ENCODE data around the gene CCNY. TPM values are rescaled to one million over a fixed set of nuclear protein-coding genes. Genes with fewer than 3 reads are reported as not detected.

The CCNY gene
- total and polyA plus RNA-seq, 8 donors: 10.6 to 41.7 (median 26.6) TPM

DNA sequence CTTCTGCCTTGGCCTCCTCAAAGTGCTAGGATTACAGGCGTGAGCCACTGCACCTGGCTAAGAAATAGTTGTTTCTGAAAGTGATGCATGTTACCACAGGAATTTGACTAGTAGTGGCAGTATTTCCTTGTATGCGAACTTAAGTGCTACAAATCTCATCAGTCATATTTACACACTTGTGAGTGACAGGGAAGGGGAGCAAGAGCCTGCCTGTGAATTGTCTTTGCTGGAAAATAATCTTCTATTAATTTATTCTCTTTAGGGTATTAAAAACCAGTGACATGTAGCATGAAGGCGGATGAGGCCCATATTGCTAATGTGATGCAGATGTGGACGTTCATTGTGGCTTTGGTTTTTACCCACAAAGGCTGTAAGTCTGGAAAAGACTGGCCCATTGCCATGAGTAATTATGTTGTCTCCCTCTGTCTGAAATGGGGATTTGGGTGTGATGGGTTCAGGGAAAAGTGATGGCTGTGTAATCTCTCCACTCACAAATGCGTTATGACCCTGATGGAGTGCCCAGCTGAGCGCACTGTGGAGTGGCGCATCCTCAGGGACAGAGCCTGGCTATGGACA lies 97.6 kb downstream of the CCNY start:
- Histone ChIP-seq H3K4me3 (no peak overlapping the region), H3K27ac (no peak overlapping the region), H3K27me3 (no peaks in the 10 kb centered on the region), H3K36me3 (no peaks in the 10 kb centered on the region), H3K9me3 (no peaks in the 10 kb centered on the region), H3K4me1 (peaks cover 0 to 3% (median 0%) of the 10 kb centered on the region in 3 donors)
- intact Hi-C loops (cut with DNase I): no loop called here
- no peak for DNase-seq
- FAIRE-seq: no peak
- WGBS, 2 donors: 86 to 88% methylated on average over 7 of the region's 7 CpGs
- no peak for ATAC-seq
- TF ChIP-seq, protein P1, sequence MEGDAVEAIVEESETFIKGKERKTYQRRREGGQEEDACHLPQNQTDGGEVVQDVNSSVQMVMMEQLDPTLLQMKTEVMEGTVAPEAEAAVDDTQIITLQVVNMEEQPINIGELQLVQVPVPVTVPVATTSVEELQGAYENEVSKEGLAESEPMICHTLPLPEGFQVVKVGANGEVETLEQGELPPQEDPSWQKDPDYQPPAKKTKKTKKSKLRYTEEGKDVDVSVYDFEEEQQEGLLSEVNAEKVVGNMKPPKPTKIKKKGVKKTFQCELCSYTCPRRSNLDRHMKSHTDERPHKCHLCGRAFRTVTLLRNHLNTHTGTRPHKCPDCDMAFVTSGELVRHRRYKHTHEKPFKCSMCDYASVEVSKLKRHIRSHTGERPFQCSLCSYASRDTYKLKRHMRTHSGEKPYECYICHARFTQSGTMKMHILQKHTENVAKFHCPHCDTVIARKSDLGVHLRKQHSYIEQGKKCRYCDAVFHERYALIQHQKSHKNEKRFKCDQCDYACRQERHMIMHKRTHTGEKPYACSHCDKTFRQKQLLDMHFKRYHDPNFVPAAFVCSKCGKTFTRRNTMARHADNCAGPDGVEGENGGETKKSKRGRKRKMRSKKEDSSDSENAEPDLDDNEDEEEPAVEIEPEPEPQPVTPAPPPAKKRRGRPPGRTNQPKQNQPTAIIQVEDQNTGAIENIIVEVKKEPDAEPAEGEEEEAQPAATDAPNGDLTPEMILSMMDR (IDR thresholded peaks at IDR 0.05): no peak

DNA sequence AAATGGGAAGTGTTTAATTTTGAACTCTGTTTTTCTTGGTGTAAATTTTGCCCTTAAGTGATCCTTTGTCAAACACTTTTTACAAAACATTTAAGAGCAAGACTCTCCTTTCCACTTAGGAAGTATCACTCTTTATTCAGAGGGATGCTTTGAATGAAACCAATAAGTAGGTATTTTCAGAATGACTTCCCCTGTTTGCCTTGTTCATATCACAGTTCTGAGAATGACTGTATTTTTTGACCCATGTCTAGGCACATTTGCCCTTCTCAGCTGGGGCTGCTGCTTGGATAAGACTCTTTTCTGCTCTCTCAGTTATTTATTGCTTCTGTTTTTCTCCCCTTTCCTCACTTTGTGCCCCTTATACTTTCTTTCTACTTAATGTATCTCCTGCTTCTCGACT lies 98.2 kb downstream of the CCNY start:
- intact Hi-C loops (cut with DNase I): no loop called here
- FAIRE-seq (no peak), ATAC-seq (no peak)

DNA sequence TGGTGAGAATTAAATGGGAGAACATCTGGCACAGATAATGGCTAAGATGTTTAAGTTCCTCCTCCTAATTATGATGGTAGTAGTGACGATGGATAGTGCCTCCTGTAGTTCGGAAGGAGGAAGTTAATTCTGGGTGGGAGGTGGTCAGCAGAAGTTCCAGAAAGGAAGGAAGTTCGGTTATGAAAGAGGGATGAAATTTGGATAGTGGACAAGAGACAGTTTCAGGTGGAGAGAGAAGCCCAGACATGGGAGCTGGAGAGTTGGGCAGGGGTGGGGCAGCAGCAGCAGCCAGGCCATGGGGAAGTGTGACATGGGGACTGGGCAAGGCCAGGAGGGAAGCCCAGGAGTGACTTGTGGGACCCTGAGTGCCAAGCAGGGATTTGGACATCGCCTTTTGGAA lies 99.5 kb downstream of the CCNY start:
- H3K27me3 ChIP-seq: no peaks in the 10 kb centered on the region
- peak in 2 of 4 donors; percentile 44 to 62 for ATAC-seq
- H3K9me3 ChIP-seq: no peaks in the 10 kb centered on the region
- TF ChIP-seq, protein P1 (IDR thresholded peaks at IDR 0.05): no peak
- no peak for FAIRE-seq
- intact Hi-C loops (cut with DNase I): no loop called here
- DNase-seq: no peak
- no peak overlapping the region for H3K27ac ChIP-seq
- 90 to 91% methylated on average over 4 of the region's 4 CpGs for WGBS, 2 donors
- no peaks in the 10 kb centered on the region for H3K36me3 ChIP-seq
- H3K4me1 ChIP-seq: peaks cover 2 to 12% (median 9%) of the 10 kb centered on the region in 3 donors
- no peak overlapping the region for H3K4me3 ChIP-seq

More for the DNA sequence above, 98.2 kb downstream of the CCNY start:
- DNase-seq: no peak
- H3K4me1 ChIP-seq: peaks cover 0 to 3% (median 0%) of the 10 kb centered on the region in 3 donors
- TF ChIP-seq, protein P1 (IDR thresholded peaks at IDR 0.05): no peak
- no peak overlapping the region for H3K27ac ChIP-seq
- no peaks in the 10 kb centered on the region for H3K27me3 ChIP-seq
- no peaks in the 10 kb centered on the region for H3K36me3 ChIP-seq
- WGBS, 2 donors: 91% methylated on average over 1 of the region's 1 CpG
- H3K4me3 ChIP-seq: no peak overlapping the region
- H3K9me3 ChIP-seq: no peaks in the 10 kb centered on the region

DNA sequence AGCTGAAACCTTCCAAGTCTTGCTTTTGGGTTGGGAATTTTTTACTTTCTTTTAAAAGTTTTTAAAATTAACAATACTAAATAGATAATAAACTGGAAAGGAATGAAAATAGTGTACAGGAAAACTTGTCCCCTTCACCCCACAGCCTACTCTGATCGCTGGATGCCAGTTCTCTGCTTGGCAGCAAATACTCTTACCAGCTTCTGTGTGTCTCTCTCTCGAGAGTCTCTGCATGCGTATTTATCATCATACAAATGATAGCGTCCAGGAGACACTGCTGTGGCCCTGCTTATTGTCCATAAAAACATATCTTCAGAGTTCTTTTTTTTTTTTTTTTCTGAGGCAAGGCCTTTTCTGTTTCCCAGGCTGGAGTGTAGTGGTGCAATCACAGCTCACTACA lies 101.5 kb downstream of the CCNY start:
- Histone ChIP-seq H3K9me3 (no peaks in the 10 kb centered on the region), H3K27me3 (no peaks in the 10 kb centered on the region), H3K4me1 (peaks cover 3 to 9% (median 9%) of the 10 kb centered on the region in 3 donors), H3K27ac (no peak overlapping the region), H3K36me3 (no peaks in the 10 kb centered on the region), H3K4me3 (no peak overlapping the region)
- TF ChIP-seq, protein P1 (IDR thresholded peaks at IDR 0.05): no peak
- ATAC-seq: no peak
- DNase-seq: no peak
- intact Hi-C loops (cut with DNase I): no loop called here
- no peak for FAIRE-seq
- WGBS, 2 donors: 92 to 98% methylated on average over 4 of the region's 4 CpGs

DNA sequence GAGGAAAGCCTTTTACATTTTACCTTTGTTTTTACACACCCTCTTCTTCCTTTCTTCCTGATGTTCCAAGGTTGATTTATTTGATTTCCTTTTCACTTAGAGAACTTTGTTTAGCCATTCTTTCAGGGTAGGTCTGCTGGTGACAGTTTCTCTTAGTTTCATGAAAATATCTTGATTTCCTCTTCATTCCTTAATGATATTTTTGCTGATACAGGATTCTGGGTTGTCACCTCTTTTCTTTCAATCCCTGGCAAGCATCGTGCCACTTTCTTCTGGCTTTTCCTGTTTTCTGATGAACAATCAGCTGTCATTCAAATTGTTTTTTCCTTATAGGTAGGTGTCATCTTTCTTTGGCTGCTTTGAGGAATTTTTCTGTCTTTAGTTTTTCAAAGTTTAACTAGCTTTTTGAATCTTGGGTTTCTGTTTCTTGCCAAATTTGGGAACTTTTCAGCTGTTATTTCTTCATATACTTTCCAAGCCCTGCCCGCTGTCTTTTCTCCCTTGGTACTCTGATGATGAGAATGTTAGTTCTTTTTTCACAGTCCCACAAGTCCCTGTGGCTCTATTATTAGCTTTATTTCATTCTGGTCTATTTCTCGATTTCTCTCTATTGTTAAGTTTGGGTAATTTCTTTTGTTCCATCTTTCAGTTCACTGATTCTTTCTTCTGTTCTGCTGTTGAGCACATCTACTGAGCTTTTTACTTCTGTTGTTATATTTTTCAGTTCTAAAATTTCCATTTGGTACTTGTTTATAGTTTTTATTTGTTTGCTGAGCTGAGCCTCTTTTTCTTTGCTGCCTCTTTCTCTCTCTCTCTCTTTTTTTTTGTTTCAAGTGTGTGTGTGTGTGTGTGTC lies 102.6 kb downstream of the CCNY start:
- TF ChIP-seq, protein P1 (IDR thresholded peaks at IDR 0.05): no peak
- Histone ChIP-seq H3K4me3 (no peak overlapping the region), H3K27me3 (no peaks in the 10 kb centered on the region), H3K36me3 (no peaks in the 10 kb centered on the region), H3K9me3 (peaks cover 0 to 6% (median 0%) of the 10 kb centered on the region in 4 donors), H3K4me1 (peaks cover 3 to 9% (median 9%) of the 10 kb centered on the region in 3 donors), H3K27ac (no peak overlapping the region)
- intact Hi-C loops (cut with DNase I): no loop called here
- FAIRE-seq (no peak), ATAC-seq (no peak), DNase-seq (no peak)
- WGBS, 2 donors: 93 to 97% methylated on average over 3 of the region's 3 CpGs
